ENCODE results near the gene CD99.

The CD99 gene

DNA sequence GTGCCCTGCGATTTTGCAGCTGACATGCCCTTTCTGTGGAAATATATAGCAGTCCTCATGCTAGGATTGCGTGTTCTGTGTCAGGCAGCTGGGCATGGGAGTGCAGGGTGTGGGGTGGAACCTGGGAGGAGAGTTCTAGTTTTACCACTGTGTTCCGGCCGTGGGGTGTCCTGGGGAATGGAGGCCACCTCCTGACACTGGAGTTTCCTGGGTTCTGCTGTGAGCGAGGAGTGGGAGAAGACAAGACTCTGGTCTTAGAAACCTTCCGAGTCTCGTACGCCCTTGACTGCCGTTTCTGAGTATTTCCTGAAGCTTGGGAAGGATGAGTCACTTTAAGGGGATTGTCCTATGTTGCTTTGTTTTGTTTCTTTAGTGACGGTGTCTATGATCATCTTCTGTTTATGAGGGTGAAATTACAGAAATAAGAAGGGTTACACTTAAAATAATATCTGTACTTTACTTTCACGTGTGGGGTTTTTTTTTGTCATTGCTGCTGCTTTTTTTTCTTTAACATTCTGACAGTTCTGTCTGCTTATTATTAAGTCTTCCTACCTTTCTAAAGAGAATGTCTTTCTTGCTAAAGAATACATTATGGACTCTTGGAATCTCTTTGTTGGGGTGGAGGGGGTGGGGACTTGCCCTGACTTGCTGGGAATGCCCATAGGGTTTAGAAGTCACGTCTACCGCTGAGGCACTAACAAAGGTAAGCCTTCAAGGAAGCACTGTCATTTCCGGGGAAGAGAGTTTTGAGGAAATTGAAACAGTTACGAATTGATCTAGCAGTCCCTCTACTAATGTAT is 19.1 kb downstream of the CD99 start:
- TF ChIP-seq, protein P1, sequence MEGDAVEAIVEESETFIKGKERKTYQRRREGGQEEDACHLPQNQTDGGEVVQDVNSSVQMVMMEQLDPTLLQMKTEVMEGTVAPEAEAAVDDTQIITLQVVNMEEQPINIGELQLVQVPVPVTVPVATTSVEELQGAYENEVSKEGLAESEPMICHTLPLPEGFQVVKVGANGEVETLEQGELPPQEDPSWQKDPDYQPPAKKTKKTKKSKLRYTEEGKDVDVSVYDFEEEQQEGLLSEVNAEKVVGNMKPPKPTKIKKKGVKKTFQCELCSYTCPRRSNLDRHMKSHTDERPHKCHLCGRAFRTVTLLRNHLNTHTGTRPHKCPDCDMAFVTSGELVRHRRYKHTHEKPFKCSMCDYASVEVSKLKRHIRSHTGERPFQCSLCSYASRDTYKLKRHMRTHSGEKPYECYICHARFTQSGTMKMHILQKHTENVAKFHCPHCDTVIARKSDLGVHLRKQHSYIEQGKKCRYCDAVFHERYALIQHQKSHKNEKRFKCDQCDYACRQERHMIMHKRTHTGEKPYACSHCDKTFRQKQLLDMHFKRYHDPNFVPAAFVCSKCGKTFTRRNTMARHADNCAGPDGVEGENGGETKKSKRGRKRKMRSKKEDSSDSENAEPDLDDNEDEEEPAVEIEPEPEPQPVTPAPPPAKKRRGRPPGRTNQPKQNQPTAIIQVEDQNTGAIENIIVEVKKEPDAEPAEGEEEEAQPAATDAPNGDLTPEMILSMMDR (IDR thresholded peaks at IDR 0.05; ENCODE audit: insufficient read depth, missing control alignments) = no peak
- DNase-seq (ENCODE audit: insufficient read length, low spot score) = no peak
- FAIRE-seq = no peak

DNA sequence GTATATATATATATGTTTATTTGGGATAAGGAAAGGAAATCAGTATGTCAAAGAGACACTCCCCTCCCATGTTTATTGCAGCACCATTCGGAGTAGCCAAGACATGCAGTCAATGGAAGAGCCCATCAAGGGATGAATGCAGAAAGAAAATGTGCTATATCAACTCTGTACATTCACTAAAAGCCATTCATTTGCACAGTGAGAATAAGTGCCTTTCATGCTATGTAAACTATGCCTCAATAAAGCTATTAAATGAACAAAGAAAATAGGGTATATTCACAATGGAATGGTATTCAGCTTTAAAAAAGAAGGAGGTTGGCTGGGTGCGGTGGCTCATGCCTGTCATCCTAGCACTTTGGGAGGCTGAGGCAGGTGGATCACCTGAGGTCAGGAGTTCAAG is 20.3 kb downstream of the CD99 start:
- DNase-seq (ENCODE audit: insufficient read length, low spot score) (no peak), FAIRE-seq (no peak)
- TF ChIP-seq, protein P1 (IDR thresholded peaks at IDR 0.05; ENCODE audit: insufficient read depth, missing control alignments) = no peak

DNA sequence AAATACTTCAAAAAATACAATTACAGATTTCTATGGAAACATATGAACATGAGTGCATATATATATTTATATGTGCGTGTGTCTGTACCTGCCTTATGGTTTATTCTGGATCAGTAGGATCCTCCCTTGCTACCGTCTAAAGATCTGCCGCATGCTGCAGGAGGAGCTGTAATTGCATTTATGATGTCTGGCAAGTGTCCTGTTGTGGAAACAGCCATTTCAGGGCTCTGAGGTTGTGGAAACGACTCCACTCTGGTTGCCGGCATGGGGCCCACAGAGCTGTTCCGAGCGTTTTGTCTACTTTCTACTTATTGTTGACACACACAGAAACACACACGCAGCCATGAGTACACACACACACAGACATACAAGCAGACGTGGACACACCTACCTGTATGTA is 21.3 kb downstream of the CD99 start:
- DNase-seq (ENCODE audit: insufficient read length, low spot score) = no peak
- TF ChIP-seq, protein P1 (IDR thresholded peaks at IDR 0.05; ENCODE audit: insufficient read depth, missing control alignments) = no peak
- no peak for FAIRE-seq

DNA sequence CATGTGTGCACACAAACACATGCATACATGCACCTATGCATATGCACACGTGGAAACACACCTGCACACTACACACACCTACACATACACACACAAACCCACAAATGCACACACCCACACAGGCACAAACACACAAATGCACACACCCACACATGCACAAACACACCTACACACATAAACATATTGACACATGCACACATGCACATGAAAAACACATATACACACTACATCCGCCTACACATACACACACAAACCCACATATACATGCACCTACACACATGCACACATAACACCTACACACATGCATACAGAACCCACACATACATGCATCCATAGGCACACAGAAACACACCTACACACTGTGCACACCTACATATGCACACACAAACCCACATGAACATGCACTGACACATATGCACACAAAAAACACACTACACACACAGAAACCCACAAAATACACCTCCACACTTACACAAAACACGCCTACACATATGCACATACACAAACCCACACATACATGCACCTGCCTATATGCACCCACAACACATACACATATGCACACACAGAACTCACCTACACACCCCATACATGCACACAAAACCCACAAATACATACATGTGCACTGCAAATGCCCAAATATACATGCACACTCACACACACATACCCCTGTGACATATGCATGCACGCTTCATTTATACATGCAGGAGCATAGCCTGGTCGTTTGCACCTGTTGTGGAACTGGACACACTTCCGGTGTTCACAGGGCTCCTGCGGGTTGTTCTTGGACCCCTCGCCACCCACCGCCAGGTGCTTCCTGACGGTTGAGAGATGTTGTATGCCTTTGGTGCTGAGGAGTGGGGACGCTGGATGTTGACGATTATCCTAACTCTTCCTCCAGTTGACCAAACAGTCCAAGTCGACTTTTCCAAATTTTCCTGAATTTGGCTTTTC is 22.1 kb downstream of the CD99 start:
- FAIRE-seq = no peak

DNA sequence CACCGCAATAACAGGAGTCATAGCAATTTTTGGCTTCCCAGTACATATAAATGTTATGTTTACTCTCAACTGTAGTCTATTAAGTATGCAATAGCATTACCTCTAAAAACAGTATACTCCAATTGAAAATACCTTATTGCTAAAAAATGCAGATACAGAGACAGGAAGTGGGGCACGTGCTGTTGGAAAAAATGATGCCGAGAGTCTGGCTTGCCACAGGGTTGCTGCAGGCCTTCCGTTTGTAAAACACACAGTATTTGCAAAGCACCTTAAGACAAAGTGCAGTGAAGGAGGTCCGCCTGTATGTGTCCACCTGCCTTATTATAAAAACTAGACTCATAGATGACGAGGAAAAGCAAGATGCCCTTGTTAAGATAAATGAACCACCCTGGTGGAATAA is 23.5 kb downstream of the CD99 start:
- FAIRE-seq (no peak), DNase-seq (ENCODE audit: insufficient read length, low spot score) (no peak)
- TF ChIP-seq, protein P1 (IDR thresholded peaks at IDR 0.05; ENCODE audit: insufficient read depth, missing control alignments) = no peak

More for the DNA sequence above, 22.1 kb downstream of the CD99 start:
- TF ChIP-seq, protein P1 (IDR thresholded peaks at IDR 0.05; ENCODE audit: insufficient read depth, missing control alignments) = no peak
- no peak for DNase-seq (ENCODE audit: insufficient read length, low spot score)

DNA sequence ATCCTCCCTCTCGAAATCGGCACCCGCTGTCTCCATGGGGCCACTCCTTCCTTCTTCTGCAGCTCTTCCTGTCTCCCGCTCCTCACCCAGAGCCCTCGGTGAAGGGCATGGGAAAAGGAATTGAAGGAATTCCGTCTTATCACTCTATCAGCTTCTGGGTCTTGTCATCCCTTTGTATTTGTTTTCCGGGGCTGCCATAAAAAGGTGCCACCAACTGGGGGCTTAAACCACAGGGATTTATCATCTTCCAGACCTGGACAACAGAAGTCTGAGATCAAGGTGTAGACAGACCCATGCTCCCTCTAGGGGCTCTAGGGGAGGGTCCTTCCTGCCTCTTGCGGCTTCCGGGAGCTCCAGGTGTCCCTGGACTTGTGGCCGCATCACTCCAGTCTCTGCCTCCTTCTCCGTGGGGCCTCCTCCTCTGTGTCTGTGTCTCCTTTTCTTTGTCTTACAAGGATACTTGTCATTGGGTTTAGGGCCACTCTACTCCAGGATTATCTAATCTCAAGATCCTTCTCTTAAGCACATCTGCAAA is 24.0 kb downstream of the CD99 start:
- DNase-seq (ENCODE audit: insufficient read length, low spot score) (no peak), FAIRE-seq (no peak)
- TF ChIP-seq, protein P1 (IDR thresholded peaks at IDR 0.05; ENCODE audit: insufficient read depth, missing control alignments) = no peak

Measured in D721Med (cell line).